Suprapubic skin (tissue), 4 donors: ENCODE data around the gene COL6A1.
A peak's percentile ranks its signal among the peaks of the same experiment; 100 is the strongest.

Experiments used
- CTCF ChIP-seq, 2 donors: fragments of 200-600 bp in 1 of 2; fragments of 450-650 bp in 1 of 2; sonication (generic) in 1 of 2; IDR thresholded peaks; one replicate each; pipeline ENCODE4 v1.5.1; 2016 to 2019; ENCODE audit warnings: antibody characterized with exemption in 2 of 2, mild to moderate bottlenecking in 1 of 2, moderate library complexity in 1 of 2
- POLR2A ChIP-seq, 2 donors: fragments of 450-650 bp; IDR thresholded peaks; one replicate each; pipeline ENCODE4 v1.6.1; 2017; ENCODE audit warnings: antibody characterized with exemption in 2 of 2, mild to moderate bottlenecking in 2 of 2, moderate library complexity in 2 of 2
- POLR2AphosphoS5 ChIP-seq, 3 donors: sonication (generic); formaldehyde crosslinking; IDR thresholded peaks; one replicate each; pipeline ENCODE4 v1.6.1; 2017; ENCODE audit warnings: antibody characterized with exemption in 3 of 3

- TF ChIP-seq CTCF (IDR thresholded peaks at IDR 0.05) = no peak
- peak in 2 of 3 donors; percentile 22 to 23 for TF ChIP-seq POLR2AphosphoS5 (IDR thresholded peaks at IDR 0.05)
- no peak for TF ChIP-seq POLR2A (IDR thresholded peaks at IDR 0.05)
These were observed 71.4 kb downstream of the COL6A1 start for GRCh38 chr21:46052703-46053651.
